Endothelial cell of umbilical vein (primary cell): ENCODE results near the gene TAOK1. TPM values are rescaled to one million over a fixed set of nuclear protein-coding genes. Genes with fewer than 3 reads are reported as not detected.
A peak's percentile ranks its signal among the peaks of the same experiment; 100 is the strongest.

ENCODE experiments used
- BruUV-seq: library from RNA; stranded (reverse); fragments of 400-500 nt; replicated peaks from 2 replicates; lab custom pipeline; 2021; lab: Mats Ljungman, UMichigan
- CTCF ChIA-PET: fragments of 300-600, 350-600 bp; sonication (Branson Sonifier 250); formaldehyde crosslinking; loops from one replicate; lab custom pipeline; 2021; ENCODE audit warnings: antibody characterized with exemption, inconsistent platforms; lab: Charles Lee
- POLR2A ChIA-PET: fragments of 300-600, 350-600 bp; sonication (Branson Sonifier 250); formaldehyde crosslinking; loops from one replicate; lab custom pipeline; 2021; ENCODE audit warnings: antibody characterized with exemption, inconsistent platforms; lab: Charles Lee
- DNase-seq: peaks from one replicate; pipeline ENCODE4 v3.0.0-alpha.2; 2011; ENCODE audit warnings: low read depth, low spot score
- FAIRE-seq: peaks from 2 replicates; lab custom pipeline; 2011; peaks lifted over from hg19 to GRCh38; lab: Jason Lieb, UNC
- H2AFZ ChIP-seq: 2 replicates; pipeline ENCODE4 v1.6.0; 2012; ENCODE audit warnings: low read depth, low read length, control low read depth, inconsistent platforms
- H3K27ac ChIP-seq: 2 replicates; pipeline ENCODE4 v1.5.1; 2011; ENCODE audit warnings: low read depth, mild to moderate bottlenecking, control low read depth, low read length, moderate library complexity; ENCODE audit not compliant: insufficient read depth
- H3K27me3 ChIP-seq, 2 experiments: 2 replicates each; pipeline versions ENCODE4 v1.6.0 to v1.6.1; 2011; ENCODE audit warnings: low read length in 2 of 2, mixed read lengths in 1 of 2; ENCODE audit not compliant: control insufficient read depth in 2 of 2, insufficient read depth in 2 of 2
- H3K36me3 ChIP-seq, 2 experiments: 2 replicates in 1 of 2; 3 replicates in 1 of 2; pipeline ENCODE4 v1.5.1; 2011; ENCODE audit warnings: low read length in 2 of 2, mild to moderate bottlenecking in 1 of 2, moderate library complexity in 1 of 2; ENCODE audit not compliant: control insufficient read depth in 2 of 2, insufficient read depth in 2 of 2; ENCODE audit errors: extremely low read depth in 1 of 2
- H3K4me1 ChIP-seq: 3 replicates; pipeline ENCODE4 v1.5.1; 2011; ENCODE audit warnings: mild to moderate bottlenecking, low read length; ENCODE audit not compliant: control insufficient read depth, insufficient read depth; ENCODE audit errors: extremely low read depth
- H3K4me2 ChIP-seq: 2 replicates; pipeline ENCODE4 v1.6.1; 2011; ENCODE audit warnings: low read length, control low read depth, mixed read lengths; ENCODE audit not compliant: insufficient read depth
- H3K4me3 ChIP-seq, 3 experiments: fragments of 200-600 bp in 1 of 3; sonication (generic), shearing (Covaris generic) in 1 of 3; replicated peaks in 1 of 3; 2 replicates each; pipeline ENCODE4 v1.5.1; 2011 to 2016; ENCODE audit warnings: control low read depth in 3 of 3, low read length in 3 of 3, mild to moderate bottlenecking in 2 of 3, inconsistent platforms in 1 of 3, low read depth in 1 of 3, moderate library complexity in 1 of 3; ENCODE audit not compliant: insufficient read depth in 1 of 3
- H3K79me2 ChIP-seq: 2 replicates; pipeline ENCODE4 v1.6.0; 2012; ENCODE audit warnings: low read length, inconsistent platforms; ENCODE audit not compliant: control insufficient read depth, insufficient read depth
- H3K9ac ChIP-seq: replicated peaks from 2 replicates; pipeline ENCODE3; 2011; ENCODE audit warnings: low read length, control low read depth; ENCODE audit not compliant: insufficient read depth; ENCODE audit errors: extremely low read depth
- H3K9me1 ChIP-seq: replicated peaks from 3 replicates; pipeline ENCODE4 v1.6.0; 2011; ENCODE audit warnings: mild to moderate bottlenecking, low read length; ENCODE audit not compliant: control insufficient read depth, insufficient read depth; ENCODE audit errors: extremely low read depth
- H3K9me3 ChIP-seq: replicated peaks from 2 replicates; pipeline ENCODE4 v1.5.1; 2012; ENCODE audit warnings: low read length, inconsistent platforms; ENCODE audit not compliant: control insufficient read depth, insufficient read depth
- H4K20me1 ChIP-seq: replicated peaks from 2 replicates; pipeline ENCODE3; 2011; ENCODE audit warnings: mild to moderate bottlenecking, low read length; ENCODE audit not compliant: control insufficient read depth, insufficient read depth; ENCODE audit errors: extremely low read depth
- FOS ChIP-seq: IDR thresholded peaks from 2 replicates; pipeline ENCODE4 v1.6.1; 2011; ENCODE audit warnings: mild to moderate bottlenecking, low read length, moderate library complexity, borderline replicate concordance; ENCODE audit not compliant: insufficient read depth
- JUN ChIP-seq: IDR thresholded peaks from 2 replicates; pipeline ENCODE4 v1.6.1; 2011; ENCODE audit warnings: borderline replicate concordance, low read depth; ENCODE audit not compliant: insufficient read length, insufficient read depth
- MYC ChIP-seq: IDR thresholded peaks from one replicate; pipeline ENCODE4 v1.6.1; 2011; ENCODE audit warnings: mild to moderate bottlenecking, low read depth, low read length
- POLR2AphosphoS5 ChIP-seq: IDR thresholded peaks from 2 replicates; pipeline ENCODE4 v1.6.1; 2012; ENCODE audit warnings: low read depth, mild to moderate bottlenecking, control low read depth, low read length, moderate library complexity; ENCODE audit not compliant: insufficient read depth
- dilution Hi-C: fragments of 300-500 bp; cut with MboI; formaldehyde crosslinking; loops from one replicate; pipeline ENCODE4 v1.15.0; 2019; ENCODE audit warnings: low sequenced_read_pairs; ENCODE audit not compliant: extremely low pct_ligation_motif_present
- intact Hi-C: fragments of 100-400 bp; cut with micrococcal nuclease; formaldehyde crosslinking; loops from one replicate; pipeline ENCODE4 v1.10.0; 2022
- polyA plus RNA-seq, 4 experiments: library from polyadenylated mRNA; depleted of rRNA in 3 of 4; stranded (reverse) in 3 of 4; unstranded in 1 of 4; fragments of >200 nt; gene quantifications; 2 replicates each; pipeline versions ENCODE4 v1.2.1 to v1.2.3, GENCODE V29; 2011 to 2012; ENCODE audit warnings: missing spikeins in 1 of 4
- total RNA-seq: library from RNA; stranded (reverse); gene quantifications from 2 replicates; pipeline ENCODE4 v1.2.3, GENCODE V29; 2021
- TF ChIP-seq, protein P1 (sequence below), 2 donors: IDR thresholded peaks; 1 replicate in 1 of 2; 2 replicates in 1 of 2; pipeline ENCODE4 v1.5.1; 2011; ENCODE audit warnings: low read length in 2 of 2, mild to moderate bottlenecking in 2 of 2, moderate library complexity in 2 of 2, control low read depth in 1 of 2, inconsistent platforms in 1 of 2, low read depth in 1 of 2; ENCODE audit not compliant: insufficient read depth in 1 of 2; ENCODE audit errors: extremely low read depth in 1 of 2
- TF ChIP-seq, protein P2 (sequence below): IDR thresholded peaks from 2 replicates; pipeline ENCODE4 v1.6.1; 2011; ENCODE audit not compliant: insufficient read depth, insufficient read length

TAOK1 gene
- total and polyA plus RNA-seq, 2 donors (not counting 3 experiments of a cell fraction or from before 2014, with no cell fraction given): 11.0 to 82.2 TPM

DNA sequence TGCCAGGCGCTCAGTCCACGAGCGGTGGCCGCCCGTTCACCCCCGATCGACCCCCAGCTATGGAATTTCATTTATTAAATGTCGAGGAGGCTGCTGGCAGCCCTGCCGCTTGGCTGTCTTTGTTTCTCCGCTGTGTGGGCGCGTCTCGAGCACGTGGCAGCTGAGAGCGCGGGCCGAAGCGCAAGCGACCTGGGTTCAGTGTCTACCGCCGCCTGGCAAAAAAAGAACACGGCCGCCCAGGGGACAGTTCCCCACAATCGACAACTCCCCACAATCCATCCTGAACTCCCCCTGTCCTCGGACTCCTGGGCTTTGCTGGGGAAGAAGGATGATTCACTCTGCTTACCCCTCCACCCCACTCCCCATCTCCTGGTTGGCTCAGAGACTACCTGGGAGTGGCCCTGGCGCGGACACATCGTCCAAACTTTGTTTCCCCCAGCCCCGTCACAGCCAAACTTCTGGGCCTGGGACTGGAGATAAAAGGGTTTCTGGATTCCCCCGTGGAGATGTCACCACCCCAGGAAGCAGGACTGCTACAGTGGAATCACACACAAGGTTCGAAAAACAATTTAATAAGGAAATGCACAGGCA, 201.1 kb downstream of the TAOK1 start:
- CTCF ChIA-PET: interaction anchor here (0.7 to 9.2 kb wide), 15 partner anchors 12 to 502 kb away, joined by 3 to 152 read pairs (median 6); partner anchors contain the start of genes ABHD15, SSH2 and TP53I13
- dilution Hi-C loops (no loop called here), intact Hi-C loops (loop anchor here (1.0 to 5.0 kb wide), 6 partner anchors 11 to 442 kb away; partner anchors contain the start of genes ABHD15 and NUFIP2)
- no peaks in the 10 kb centered on the region for H3K9me3 ChIP-seq
- H3K27me3 ChIP-seq: no peaks in the 10 kb centered on the region
- peak overlapping the region; percentile 53 for H3K4me2 ChIP-seq
- peak overlapping the region in 2 of 3 experiments; percentile 21 to 28 for H3K4me3 ChIP-seq
- H2AFZ ChIP-seq: peak overlapping the region; percentile 76
- no peaks in the 10 kb centered on the region for H4K20me1 ChIP-seq
- peaks cover 61% of the 10 kb centered on the region for H3K4me1 ChIP-seq
- no peaks in the 10 kb centered on the region for H3K36me3 ChIP-seq
- H3K9me1 ChIP-seq: no peaks in the 10 kb centered on the region
- DNase-seq (no peak), FAIRE-seq (no peak)
- TF ChIP-seq MYC (peak; percentile 18), FOS (peak; percentile 43), JUN (no peak), POLR2AphosphoS5 (no peak)
- TF ChIP-seq, protein P1, sequence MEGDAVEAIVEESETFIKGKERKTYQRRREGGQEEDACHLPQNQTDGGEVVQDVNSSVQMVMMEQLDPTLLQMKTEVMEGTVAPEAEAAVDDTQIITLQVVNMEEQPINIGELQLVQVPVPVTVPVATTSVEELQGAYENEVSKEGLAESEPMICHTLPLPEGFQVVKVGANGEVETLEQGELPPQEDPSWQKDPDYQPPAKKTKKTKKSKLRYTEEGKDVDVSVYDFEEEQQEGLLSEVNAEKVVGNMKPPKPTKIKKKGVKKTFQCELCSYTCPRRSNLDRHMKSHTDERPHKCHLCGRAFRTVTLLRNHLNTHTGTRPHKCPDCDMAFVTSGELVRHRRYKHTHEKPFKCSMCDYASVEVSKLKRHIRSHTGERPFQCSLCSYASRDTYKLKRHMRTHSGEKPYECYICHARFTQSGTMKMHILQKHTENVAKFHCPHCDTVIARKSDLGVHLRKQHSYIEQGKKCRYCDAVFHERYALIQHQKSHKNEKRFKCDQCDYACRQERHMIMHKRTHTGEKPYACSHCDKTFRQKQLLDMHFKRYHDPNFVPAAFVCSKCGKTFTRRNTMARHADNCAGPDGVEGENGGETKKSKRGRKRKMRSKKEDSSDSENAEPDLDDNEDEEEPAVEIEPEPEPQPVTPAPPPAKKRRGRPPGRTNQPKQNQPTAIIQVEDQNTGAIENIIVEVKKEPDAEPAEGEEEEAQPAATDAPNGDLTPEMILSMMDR (IDR thresholded peaks at IDR 0.05; ENCODE audit: extremely low read depth in 1 of 2, insufficient read depth in 1 of 2, low read depth in 1 of 2, low read length in 2 of 2): no peak
- TF ChIP-seq, protein P2, sequence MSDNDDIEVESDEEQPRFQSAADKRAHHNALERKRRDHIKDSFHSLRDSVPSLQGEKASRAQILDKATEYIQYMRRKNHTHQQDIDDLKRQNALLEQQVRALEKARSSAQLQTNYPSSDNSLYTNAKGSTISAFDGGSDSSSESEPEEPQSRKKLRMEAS: peak; percentile 78
- peaks cover 38% of the 10 kb centered on the region for H3K79me2 ChIP-seq
- H3K9ac ChIP-seq: peak overlapping the region; percentile 50
- H3K27ac ChIP-seq: peak overlapping the region; percentile 37
- no TSS peak for BruUV-seq
- POLR2A ChIA-PET: interaction anchor here (0.7 kb wide), 1 partner anchor 32 kb away, joined by 3 read pairs; the partner anchor contains the start of gene CORO6
